Sigmoid colon (tissue), 7 donors: ENCODE measurements around the gene PIM1. TPM values are rescaled to one million over a fixed set of nuclear protein-coding genes. Genes with fewer than 3 reads are reported as not detected.

Experiments used
- DNase-seq: peaks from one replicate; pipeline ENCODE4 v3.0.0-alpha.2; 2019
- H3K27ac ChIP-seq, 4 donors: fragments of 200-600 bp; sonication (generic); one replicate each; pipeline ENCODE4 v1.5.1; 2016 to 2019; ENCODE audit warnings: mild to moderate bottlenecking in 1 of 4
- H3K27me3 ChIP-seq, 3 donors: fragments of 200-600 bp; sonication (generic); one replicate each; pipeline ENCODE4 v1.5.1; 2019; ENCODE audit warnings: mild to moderate bottlenecking in 1 of 3
- H3K36me3 ChIP-seq, 4 donors: fragments of 200-600 bp; sonication (generic); one replicate each; pipeline ENCODE4 v1.5.1; 2016 to 2019
- H3K4me1 ChIP-seq, 4 donors: fragments of 200-600 bp; sonication (generic); one replicate each; pipeline ENCODE4 v1.5.1; 2017 to 2019
- H3K4me3 ChIP-seq, 4 donors: fragments of 200-600 bp; sonication (generic); one replicate each; pipeline ENCODE4 v1.5.1; 2017 to 2019; ENCODE audit warnings: mild to moderate bottlenecking in 2 of 4, moderate library complexity in 1 of 4
- H3K9me3 ChIP-seq, 4 donors: fragments of 200-600 bp in 3 of 4; sonication (generic) in 3 of 4; one replicate each; pipeline versions ENCODE4 v1.5.1 to v1.6.1; 2013 to 2019
- EP300 ChIP-seq, 4 donors: sonication (generic); formaldehyde crosslinking; IDR thresholded peaks; one replicate each; pipeline ENCODE4 v1.6.1; 2017; ENCODE audit warnings: antibody characterized with exemption in 4 of 4
- POLR2A ChIP-seq, 2 donors: fragments of 450-650 bp; IDR thresholded peaks; one replicate each; pipeline ENCODE4 v1.6.1; 2016; ENCODE audit warnings: antibody characterized with exemption in 2 of 2, mild to moderate bottlenecking in 2 of 2, moderate library complexity in 2 of 2
- POLR2AphosphoS5 ChIP-seq, 4 donors: sonication (generic); formaldehyde crosslinking; IDR thresholded peaks; one replicate each; pipeline ENCODE4 v1.6.1; 2017; ENCODE audit warnings: antibody characterized with exemption in 4 of 4
- WGBS, 2 donors: extraction: QIAGEN DNeasy Blood & Tissue Kit; methylation state at CpG; one replicate each; pipeline ENCODE4 v1.1.7; 2013; 5-methylcytosine and 5-hydroxymethylcytosine counted together
- intact Hi-C: fragments of 100-400 bp; cut with DNase I; formaldehyde crosslinking; loops from one replicate; pipeline ENCODE4 v1.15.1; 2023
- polyA plus RNA-seq, 3 donors: library from polyadenylated mRNA; stranded (reverse); fragments of 200-250 nt; gene quantifications; one replicate each; pipeline ENCODE4 v1.2.3, GENCODE V29; 2013
- total RNA-seq, 4 donors: library from RNA; depleted of rRNA; stranded (reverse); fragments of >200 nt; gene quantifications; one replicate each; pipeline ENCODE4 v1.1.0, GENCODE V29; 2016
- TF ChIP-seq, protein P1 (sequence below), 4 experiments: fragments of 450-650 bp in 3 of 4; fragments of 200-600 bp in 1 of 4; IDR thresholded peaks; one replicate each; pipeline ENCODE4 v1.5.1; 2016 to 2019; ENCODE audit warnings: antibody characterized with exemption in 4 of 4, mild to moderate bottlenecking in 3 of 4, moderate library complexity in 2 of 4
- donor health status: healthy with polysubstance abuse.
- donor health status: Bipolar disorder and iron deficiency.
- donor health status: healthy.

PIM1 gene
- total and polyA plus RNA-seq, 7 donors: 17.1 to 103 (median 31.0) TPM

DNA sequence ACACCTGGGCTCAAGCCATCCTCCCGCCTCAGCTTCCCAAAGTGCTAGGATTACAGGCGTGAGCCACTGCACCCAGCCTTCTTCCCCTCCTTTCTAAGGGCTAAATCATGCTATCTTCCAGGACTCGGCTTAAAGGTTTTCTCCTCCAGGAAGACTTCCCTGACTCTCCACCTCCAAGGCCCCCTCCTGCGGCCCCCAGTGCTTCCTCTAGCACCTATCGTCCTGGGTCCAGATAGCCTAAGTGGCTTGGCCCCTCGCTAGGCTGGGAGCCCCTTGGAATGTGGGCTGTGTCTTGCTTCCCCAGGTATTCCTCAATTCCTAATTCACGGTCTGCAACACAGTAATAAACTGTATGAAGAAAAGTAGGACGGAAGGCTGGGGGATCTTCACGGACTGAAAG lies 36.7 kb downstream of the PIM1 start:
- Histone ChIP-seq H3K4me1 (peaks cover 0 to 4% (median 0%) of the 10 kb centered on the region in 4 donors), H3K27me3 (no peaks in the 10 kb centered on the region), H3K4me3 (no peak overlapping the region), H3K27ac (no peak overlapping the region), H3K36me3 (no peaks in the 10 kb centered on the region), H3K9me3 (no peaks in the 10 kb centered on the region)
- TF ChIP-seq EP300 (IDR thresholded peaks at IDR 0.05) (no peak), POLR2AphosphoS5 (IDR thresholded peaks at IDR 0.05) (no peak), POLR2A (IDR thresholded peaks at IDR 0.05) (no peak)
- TF ChIP-seq, protein P1, sequence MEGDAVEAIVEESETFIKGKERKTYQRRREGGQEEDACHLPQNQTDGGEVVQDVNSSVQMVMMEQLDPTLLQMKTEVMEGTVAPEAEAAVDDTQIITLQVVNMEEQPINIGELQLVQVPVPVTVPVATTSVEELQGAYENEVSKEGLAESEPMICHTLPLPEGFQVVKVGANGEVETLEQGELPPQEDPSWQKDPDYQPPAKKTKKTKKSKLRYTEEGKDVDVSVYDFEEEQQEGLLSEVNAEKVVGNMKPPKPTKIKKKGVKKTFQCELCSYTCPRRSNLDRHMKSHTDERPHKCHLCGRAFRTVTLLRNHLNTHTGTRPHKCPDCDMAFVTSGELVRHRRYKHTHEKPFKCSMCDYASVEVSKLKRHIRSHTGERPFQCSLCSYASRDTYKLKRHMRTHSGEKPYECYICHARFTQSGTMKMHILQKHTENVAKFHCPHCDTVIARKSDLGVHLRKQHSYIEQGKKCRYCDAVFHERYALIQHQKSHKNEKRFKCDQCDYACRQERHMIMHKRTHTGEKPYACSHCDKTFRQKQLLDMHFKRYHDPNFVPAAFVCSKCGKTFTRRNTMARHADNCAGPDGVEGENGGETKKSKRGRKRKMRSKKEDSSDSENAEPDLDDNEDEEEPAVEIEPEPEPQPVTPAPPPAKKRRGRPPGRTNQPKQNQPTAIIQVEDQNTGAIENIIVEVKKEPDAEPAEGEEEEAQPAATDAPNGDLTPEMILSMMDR (IDR thresholded peaks at IDR 0.05): no peak
- no peak for DNase-seq
- intact Hi-C loops: no loop called here
- WGBS, 2 donors: 93 to 95% methylated on average over 9 of the region's 9 CpGs

DNA sequence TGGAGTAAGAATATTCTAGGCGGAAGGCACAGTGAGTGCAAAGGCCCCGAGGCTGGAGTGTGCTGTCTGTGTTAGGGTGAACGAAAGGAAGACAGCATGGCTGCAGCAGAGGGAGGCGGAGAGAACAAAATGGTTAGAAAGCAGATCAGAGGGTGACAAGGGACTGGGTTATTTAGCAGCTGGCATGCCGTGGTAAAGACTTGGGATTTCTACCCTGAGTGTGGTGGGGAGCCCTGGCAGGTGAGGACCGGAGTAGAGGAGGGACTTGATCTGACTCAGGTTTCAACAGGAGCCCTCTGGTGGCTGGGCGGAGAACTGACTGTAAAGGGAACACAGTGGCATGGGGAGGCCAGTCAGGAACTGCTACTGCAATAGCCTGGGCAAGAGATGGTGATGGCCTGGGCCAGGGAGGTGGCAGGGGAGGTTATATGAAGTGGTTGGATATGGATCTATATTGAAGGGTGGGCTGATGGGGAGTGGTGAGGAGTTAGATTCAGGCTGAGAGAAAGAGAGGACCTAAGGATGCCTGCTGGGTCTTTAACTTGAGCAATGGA lies 38.0 kb downstream of the PIM1 start:
- TF ChIP-seq EP300 (IDR thresholded peaks at IDR 0.05): no peak
- TF ChIP-seq, protein P1 (IDR thresholded peaks at IDR 0.05): peak; percentile 57 to 74 (median 72)
- Histone ChIP-seq H3K4me3 (no peak overlapping the region), H3K36me3 (no peaks in the 10 kb centered on the region), H3K4me1 (peaks cover 0 to 4% (median 0%) of the 10 kb centered on the region in 4 donors), H3K27me3 (no peaks in the 10 kb centered on the region), H3K27ac (no peak overlapping the region), H3K9me3 (no peaks in the 10 kb centered on the region)
- WGBS, 2 donors: 59% methylated on average over 7 of the region's 7 CpGs
- DNase-seq: peak; percentile 86
- intact Hi-C loops: no loop called here

GRCh38 chr6:37208793-37209192 lies 38.8 kb downstream of the PIM1 start:
- 90 to 93% methylated on average over 7 of the region's 7 CpGs for WGBS, 2 donors
- intact Hi-C loops: no loop called here
- peaks cover 0 to 4% (median 0%) of the 10 kb centered on the region in 4 donors for H3K4me1 ChIP-seq
- no peaks in the 10 kb centered on the region for H3K36me3 ChIP-seq
- H3K27me3 ChIP-seq: no peaks in the 10 kb centered on the region
- no peak for DNase-seq
- no peak overlapping the region for H3K4me3 ChIP-seq
- TF ChIP-seq POLR2AphosphoS5 (IDR thresholded peaks at IDR 0.05): no peak
- no peak for TF ChIP-seq EP300 (IDR thresholded peaks at IDR 0.05)
- no peak for TF ChIP-seq POLR2A (IDR thresholded peaks at IDR 0.05)
- TF ChIP-seq, protein P1 (IDR thresholded peaks at IDR 0.05): no peak
- no peak overlapping the region for H3K27ac ChIP-seq
- H3K9me3 ChIP-seq: no peaks in the 10 kb centered on the region

- Histone ChIP-seq H3K27ac (no peak overlapping the region), H3K27me3 (no peaks in the 10 kb centered on the region), H3K9me3 (no peaks in the 10 kb centered on the region), H3K4me1 (peaks cover 0 to 4% (median 0%) of the 10 kb centered on the region in 4 donors), H3K36me3 (no peaks in the 10 kb centered on the region), H3K4me3 (no peak overlapping the region)
- intact Hi-C loops: loop anchor here (1.0 to 2.0 kb wide), 3 partner anchors 37 to 324 kb away; partner anchors contain the start of gene C6orf89
- TF ChIP-seq, protein P1 (IDR thresholded peaks at IDR 0.05): no peak
- TF ChIP-seq POLR2A (IDR thresholded peaks at IDR 0.05): no peak
- 84 to 90% methylated on average over 12 of the region's 12 CpGs for WGBS, 2 donors
- DNase-seq: no peak
Measured at GRCh38 chr6:37209461-37210205, 39.7 kb downstream of the PIM1 start.
